Suprapubic skin (tissue), 4 donors: ENCODE measurements around the gene MCF2L2.
"Not testable (repeated sequence)": the region's sequence is repeated elsewhere in the genome, so short reads cannot be mapped to it uniquely, and the experiment has no call there.

Experiments used
- POLR2A ChIP-seq, 2 donors: fragments of 450-650 bp; IDR thresholded peaks; one replicate each; pipeline ENCODE4 v1.6.1; 2017; ENCODE audit warnings: antibody characterized with exemption in 2 of 2, mild to moderate bottlenecking in 2 of 2, moderate library complexity in 2 of 2
- POLR2AphosphoS5 ChIP-seq, 3 donors: sonication (generic); formaldehyde crosslinking; IDR thresholded peaks; one replicate each; pipeline ENCODE4 v1.6.1; 2017; ENCODE audit warnings: antibody characterized with exemption in 3 of 3
- TF ChIP-seq, protein P1 (sequence below), 2 donors: fragments of 200-600 bp in 1 of 2; fragments of 450-650 bp in 1 of 2; sonication (generic) in 1 of 2; IDR thresholded peaks; one replicate each; pipeline ENCODE4 v1.5.1; 2016 to 2019; ENCODE audit warnings: antibody characterized with exemption in 2 of 2, mild to moderate bottlenecking in 1 of 2, moderate library complexity in 1 of 2

DNA sequence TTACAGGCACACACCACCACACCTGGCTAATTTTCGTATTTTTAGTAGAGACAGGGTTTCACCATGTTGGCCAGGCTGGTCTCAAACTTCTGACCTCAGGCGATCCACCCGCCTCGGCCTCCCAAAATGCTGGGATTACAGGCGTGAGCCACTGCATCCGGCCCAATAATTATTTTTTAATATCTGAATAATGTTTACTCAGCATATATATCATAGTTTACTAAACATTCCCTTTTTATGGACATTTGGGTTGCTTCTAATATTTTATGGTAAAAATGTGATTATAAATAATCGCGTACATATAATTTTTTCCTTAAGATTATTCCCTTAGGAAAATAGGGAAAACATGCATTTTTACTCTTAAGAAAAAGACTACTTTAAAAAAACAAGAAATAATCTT lies 198.2 kb downstream of the MCF2L2 start:
- TF ChIP-seq POLR2A, POLR2AphosphoS5 (IDR thresholded peaks at IDR 0.05): not testable (repeated sequence)
- TF ChIP-seq, protein P1, sequence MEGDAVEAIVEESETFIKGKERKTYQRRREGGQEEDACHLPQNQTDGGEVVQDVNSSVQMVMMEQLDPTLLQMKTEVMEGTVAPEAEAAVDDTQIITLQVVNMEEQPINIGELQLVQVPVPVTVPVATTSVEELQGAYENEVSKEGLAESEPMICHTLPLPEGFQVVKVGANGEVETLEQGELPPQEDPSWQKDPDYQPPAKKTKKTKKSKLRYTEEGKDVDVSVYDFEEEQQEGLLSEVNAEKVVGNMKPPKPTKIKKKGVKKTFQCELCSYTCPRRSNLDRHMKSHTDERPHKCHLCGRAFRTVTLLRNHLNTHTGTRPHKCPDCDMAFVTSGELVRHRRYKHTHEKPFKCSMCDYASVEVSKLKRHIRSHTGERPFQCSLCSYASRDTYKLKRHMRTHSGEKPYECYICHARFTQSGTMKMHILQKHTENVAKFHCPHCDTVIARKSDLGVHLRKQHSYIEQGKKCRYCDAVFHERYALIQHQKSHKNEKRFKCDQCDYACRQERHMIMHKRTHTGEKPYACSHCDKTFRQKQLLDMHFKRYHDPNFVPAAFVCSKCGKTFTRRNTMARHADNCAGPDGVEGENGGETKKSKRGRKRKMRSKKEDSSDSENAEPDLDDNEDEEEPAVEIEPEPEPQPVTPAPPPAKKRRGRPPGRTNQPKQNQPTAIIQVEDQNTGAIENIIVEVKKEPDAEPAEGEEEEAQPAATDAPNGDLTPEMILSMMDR (IDR thresholded peaks at IDR 0.05) = not testable (repeated sequence)
